Globus pallidus (tissue), 1 donor: ENCODE results near the gene COL15A1.

ENCODE experiments used
- DNase-seq: peaks from one replicate; pipeline ENCODE4 v3.0.0-alpha.2; 2015; ENCODE audit warnings: low spot score

Gene COL15A1

GRCh38 chr9:99108131-99108530, 164.4 kb downstream of the COL15A1 start:
- DNase-seq = no peak

DNA sequence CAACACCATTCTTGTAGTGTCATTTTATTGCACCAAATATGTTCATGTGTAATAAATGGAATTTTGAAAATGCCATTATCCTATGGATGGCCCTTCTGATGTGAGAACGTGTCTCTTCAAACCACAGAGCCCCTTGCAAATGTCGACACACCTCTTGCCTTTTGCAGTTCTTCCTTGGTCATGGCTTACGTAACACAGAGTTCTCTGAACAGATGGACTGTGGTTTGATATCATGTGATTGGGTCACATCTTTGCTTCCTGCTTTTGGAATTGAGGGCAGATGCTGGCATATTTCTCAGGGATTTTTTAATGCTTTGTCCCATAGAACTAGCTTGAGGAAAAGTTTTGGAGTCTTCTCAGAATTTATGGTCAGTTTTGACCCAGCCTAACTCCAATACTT, 165.8 kb downstream of the COL15A1 start:
- DNase-seq = peak; percentile 60

DNA sequence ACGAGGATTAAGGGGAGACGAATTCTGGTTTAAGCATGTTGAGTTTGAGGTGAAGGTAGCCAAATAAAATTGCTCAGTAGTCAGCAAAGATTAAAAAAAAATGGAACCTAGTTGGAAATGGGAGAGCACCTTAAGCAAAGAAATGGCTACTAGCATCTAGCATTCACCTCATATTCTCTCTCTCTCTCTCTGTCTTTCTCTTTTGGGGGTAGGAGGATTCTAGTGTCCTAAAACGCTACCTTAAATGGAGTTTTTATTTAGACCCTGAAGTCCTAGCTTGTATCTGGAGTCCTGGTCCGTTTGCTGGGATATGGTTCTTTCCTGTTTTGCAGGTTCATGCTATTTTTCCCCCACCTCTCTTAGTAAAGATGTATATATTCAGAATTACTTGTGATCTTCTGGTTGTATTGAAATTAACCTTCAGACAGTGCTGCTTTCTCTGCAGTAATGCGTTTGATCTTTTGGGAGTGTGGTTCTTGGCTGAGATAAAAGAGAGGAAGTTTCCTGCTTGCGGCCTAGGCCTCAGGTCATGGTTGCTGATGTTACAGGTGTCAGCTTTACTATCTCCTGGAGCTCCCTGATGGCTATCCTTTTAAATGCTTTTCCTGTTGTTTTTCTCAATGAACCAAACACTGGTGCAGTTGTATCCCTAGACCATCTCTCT, 169.2 kb downstream of the COL15A1 start:
- no peak for DNase-seq

GRCh38 chr9:99113414-99114048, 169.8 kb downstream of the COL15A1 start:
- no peak for DNase-seq

- DNase-seq = no peak
Observed at GRCh38 chr9:99114049-99114440, 170.3 kb downstream of the COL15A1 start.

- no peak for DNase-seq
Observed at GRCh38 chr9:99114846-99115500, 171.3 kb downstream of the COL15A1 start.

DNA sequence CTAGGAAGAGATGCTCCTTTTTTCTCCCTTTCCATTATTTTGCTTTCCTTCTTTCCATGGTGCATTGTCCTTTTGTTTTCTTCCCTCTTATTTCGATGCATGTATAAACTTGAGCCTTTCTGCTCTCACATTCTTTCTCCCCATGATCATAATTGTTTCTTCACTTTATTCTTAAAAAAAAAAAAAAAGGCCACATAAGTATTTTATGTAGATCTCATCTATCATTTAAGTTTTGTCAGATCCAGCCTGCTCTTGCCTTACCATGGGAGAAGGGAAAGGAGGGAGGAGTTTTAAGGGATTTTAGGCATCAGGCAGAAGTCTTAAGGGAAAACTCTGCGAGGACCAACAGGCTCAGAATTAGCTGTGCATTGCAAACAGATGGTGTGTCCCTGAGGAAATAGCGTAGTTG, 172.3 kb downstream of the COL15A1 start:
- no peak for DNase-seq

- no peak for DNase-seq
Observed at GRCh38 chr9:99118782-99119466, 175.2 kb downstream of the COL15A1 start.

- DNase-seq = no peak
Observed at GRCh38 chr9:99119976-99120655, 176.4 kb downstream of the COL15A1 start.
